Measurements from ENCODE around the gene GRM3.

GRM3 gene

GRCh38 chr7:86786376-86786775 lies 142.7 kb downstream of the GRM3 start:
- no peak for DNase-seq (ENCODE audit: low spot score)

DNA sequence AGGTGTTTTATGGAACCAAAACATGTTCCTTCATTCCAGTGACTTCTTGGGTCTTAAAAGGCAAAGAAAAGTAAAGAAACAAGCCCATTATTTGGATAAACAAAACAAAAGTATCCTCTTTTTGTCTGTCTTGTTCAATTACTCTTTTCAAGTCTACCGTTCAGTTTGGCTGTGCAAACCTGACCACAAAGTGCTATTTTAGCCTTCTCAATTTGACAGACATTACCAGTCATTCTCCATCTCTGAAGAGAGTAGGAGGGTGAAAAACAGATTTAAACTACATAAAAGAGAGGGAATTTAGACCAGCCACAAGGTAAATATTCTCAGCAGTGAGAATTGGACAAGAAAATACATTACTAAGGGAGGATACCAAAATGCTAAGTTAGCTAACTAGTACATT lies 145.2 kb downstream of the GRM3 start:
- no peak for DNase-seq (ENCODE audit: low spot score)

DNA sequence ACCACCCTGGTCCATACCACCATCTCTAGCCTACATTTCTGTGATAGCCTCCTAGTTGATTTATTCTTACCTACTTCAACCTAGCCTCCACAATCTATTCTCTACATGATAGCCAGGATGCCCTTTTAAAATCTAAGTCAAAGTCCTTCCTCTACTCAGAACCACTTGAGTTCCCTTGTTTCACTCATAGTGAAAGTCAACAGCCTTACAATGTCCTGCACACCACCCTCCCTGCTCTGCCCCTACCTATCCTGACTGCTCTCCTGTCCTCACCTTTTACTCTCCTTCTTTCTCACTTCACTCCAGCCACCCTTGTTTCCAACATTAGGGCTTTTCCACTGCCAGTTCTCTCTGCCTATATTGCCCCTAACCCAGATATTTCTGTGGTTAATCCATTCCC lies 146.7 kb downstream of the GRM3 start:
- DNase-seq (ENCODE audit: low spot score): no peak

DNA sequence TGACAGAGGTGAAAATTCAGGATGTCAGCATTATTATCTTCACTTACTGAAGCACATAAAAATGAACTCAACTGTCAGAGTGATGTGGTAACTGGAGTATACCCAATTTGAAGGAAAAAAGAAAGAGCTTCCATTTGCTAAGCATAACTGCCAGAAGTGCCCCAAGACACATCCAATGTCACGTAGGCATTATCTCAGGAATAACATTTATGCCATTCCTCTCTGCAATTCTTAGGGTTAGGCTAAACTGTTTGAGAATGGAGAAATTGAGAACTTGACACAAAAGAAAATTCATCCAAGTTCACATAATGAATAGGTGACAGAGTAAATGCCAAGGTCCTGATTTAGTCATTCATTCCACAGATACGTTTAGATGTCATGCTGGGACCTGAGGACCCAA lies 148.6 kb downstream of the GRM3 start:
- DNase-seq (ENCODE audit: low spot score): no peak

- DNase-seq (ENCODE audit: low spot score): no peak
Observed at GRCh38 chr7:86793136-86793535, 149.4 kb downstream of the GRM3 start.

DNA sequence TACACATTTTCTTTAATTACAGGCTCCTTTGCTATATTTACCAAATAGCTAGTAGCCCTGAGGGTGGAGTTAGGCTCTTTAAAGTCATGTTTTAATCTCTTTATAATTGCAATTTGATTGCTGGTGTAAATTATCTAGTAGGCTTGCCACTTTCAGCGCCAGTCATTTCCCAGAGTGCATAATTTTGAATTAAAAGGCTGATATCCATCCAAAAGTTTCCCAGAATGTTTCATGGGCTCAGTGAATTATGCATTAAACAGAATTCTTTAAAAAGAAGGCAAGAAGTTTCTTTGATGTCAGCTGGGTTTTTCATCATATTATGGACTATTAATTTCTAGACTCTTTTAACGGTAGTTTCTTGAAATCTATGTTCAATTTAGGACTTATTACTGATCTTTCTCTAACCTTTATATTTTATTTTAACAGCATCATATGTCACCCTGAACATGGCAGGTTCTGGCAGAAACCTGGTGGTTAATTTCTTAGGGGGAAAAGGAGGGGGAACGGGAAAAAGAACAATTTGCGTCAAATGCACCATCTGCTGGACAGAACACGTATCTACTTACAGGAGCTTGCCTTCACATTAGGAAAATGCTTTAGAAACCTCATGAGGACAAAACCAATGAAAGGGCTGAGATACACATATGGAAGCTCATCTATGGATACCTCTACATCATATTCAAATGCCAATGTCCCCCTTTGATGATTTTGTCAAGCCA lies 171.1 kb downstream of the GRM3 start:
- no peak for DNase-seq (ENCODE audit: low spot score)

- DNase-seq (ENCODE audit: low spot score): no peak
Observed at GRCh38 chr7:86815556-86815955, 171.8 kb downstream of the GRM3 start.

GRCh38 chr7:86818903-86819302 lies 175.2 kb downstream of the GRM3 start:
- DNase-seq (ENCODE audit: low spot score): no peak

- DNase-seq (ENCODE audit: low spot score): no peak
Observed at GRCh38 chr7:86823769-86824168, 180.1 kb downstream of the GRM3 start.

DNA sequence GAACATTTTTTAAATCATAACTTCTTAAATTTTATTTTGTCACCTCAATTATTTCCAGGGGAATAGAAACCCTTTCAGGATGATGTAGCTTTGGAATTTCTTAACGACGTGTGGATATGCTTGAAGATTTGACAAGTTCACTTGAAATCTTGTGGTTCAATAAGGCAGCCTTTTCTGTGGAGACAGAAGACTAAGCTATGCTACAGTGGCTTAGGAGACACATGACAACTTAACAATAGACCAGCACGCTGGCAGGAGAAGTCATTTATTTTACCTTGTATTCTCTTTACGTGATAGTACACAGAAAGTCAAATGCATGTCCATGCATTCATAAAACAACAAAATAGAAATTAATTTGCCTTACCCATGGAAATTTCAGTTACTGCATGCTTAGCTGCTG lies 181.6 kb downstream of the GRM3 start:
- DNase-seq (ENCODE audit: low spot score): no peak

DNA sequence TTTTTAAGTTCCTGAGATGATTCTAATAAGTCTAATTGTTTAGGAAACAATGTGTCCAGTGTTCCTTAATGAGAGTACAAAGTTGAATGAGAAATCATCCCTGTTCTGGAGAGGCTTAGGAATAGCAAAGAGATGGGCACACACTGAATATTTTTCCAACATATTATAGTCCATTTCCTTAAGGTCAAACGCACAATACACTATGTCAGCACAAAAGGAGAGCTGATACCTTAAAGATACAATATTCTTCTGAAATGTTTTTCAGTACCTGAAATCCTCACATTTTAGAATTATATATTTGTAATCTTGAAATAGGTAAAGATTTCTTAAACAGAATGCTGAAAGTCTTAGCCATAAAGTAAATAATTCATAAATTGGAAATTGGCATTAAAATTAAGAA lies 183.2 kb downstream of the GRM3 start:
- DNase-seq (ENCODE audit: low spot score): no peak

- DNase-seq (ENCODE audit: low spot score): no peak
Observed at GRCh38 chr7:86833360-86833759, 189.7 kb downstream of the GRM3 start.

DNA sequence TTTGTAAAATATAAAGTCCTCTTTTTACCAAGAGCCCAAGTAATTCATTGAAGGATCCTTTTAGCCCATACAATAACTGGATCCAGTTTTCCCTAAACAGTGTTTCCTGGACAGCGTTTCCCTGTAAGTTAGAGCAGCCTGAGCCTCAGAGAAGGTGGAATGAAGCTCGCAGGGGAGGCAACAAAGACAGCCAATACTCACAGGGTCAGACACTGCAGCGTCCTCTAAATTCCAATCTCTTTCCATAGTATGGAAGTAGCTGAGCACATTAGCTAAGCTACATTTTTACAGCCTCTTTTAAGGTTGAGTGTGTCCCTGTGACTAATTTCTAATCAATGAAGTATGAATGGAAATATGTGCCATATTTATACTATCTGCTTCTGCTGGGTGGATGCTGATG lies 193.5 kb downstream of the GRM3 start:
- DNase-seq (ENCODE audit: low spot score): no peak

GRCh38 chr7:86844608-86845007 lies 200.9 kb downstream of the GRM3 start:
- DNase-seq (ENCODE audit: low spot score): no peak

- no peak for DNase-seq (ENCODE audit: low spot score)
Observed at GRCh38 chr7:86846494-86847190, 202.9 kb downstream of the GRM3 start.

DNA sequence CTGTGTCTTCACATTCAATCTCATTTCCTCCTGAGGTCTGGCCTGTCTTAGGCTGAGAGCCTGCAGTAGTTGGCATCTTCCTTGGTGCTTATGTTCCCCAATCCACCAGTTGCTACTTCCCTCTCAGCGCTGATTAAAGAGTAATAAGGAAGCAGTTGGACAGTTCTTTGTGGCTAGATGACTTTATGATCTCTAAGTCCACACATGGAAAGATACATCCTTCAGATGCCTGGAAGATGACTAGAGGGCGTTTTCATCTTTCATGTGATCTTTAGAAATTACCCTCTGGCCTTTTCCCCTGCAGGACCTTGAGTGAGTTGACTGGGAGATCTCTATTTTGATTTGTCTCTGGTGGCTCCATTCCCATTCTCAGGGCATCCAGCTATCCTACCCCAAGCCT lies 204.5 kb downstream of the GRM3 start:
- DNase-seq (ENCODE audit: low spot score): no peak

- DNase-seq (ENCODE audit: low spot score): no peak
Observed at GRCh38 chr7:86851566-86851965, 207.9 kb downstream of the GRM3 start.

DNA sequence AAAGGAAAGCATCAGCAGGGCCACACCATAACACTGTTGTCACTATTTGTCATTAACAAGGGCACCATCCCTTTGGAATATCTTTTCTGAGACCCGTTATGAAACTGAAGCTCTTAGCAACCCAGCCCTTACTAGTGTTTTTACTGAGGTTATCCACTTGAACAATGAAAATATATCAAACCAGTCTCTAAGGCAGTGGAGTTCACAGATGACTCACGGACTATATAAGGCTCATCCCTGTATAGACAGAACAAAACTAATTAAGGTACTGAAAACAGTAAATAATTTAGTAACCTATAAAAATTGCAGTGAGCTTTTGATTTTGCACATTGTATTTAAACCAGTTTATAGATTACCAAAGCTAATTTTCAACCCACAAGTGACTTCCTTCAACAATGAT lies 219.7 kb downstream of the GRM3 start:
- no peak for DNase-seq (ENCODE audit: low spot score)

DNA sequence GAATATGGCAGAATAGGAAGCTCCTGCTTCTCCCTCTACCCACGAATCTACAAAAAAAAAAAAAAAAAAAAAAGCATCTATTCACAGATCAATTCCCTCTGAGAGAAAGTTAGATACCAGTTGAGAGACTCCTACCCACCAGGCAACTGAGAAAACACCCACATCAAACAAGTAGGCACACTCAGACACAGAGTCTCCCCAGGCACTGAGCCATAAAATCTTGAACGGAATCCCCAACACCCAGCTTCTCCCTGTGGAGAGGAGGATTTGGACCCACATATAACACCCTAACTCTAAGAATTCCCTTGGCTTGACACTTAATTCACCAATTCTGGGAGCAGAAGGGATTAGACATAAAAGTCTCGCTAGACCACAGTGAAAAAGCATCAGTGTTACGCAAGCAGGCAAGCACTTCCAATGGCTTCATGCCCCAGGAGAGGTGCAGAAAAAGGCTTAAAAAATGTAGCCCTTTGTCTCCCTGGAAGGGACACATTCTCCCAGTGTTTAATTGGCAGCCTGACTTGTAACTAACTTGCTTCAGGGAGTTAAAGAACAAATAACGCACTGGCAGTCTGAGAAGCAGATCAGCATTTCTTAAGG lies 223.6 kb downstream of the GRM3 start:
- no peak for DNase-seq (ENCODE audit: low spot score)

GRCh38 chr7:86876146-86876545 lies 232.4 kb downstream of the GRM3 start:
- no peak for DNase-seq (ENCODE audit: low spot score)

DNA sequence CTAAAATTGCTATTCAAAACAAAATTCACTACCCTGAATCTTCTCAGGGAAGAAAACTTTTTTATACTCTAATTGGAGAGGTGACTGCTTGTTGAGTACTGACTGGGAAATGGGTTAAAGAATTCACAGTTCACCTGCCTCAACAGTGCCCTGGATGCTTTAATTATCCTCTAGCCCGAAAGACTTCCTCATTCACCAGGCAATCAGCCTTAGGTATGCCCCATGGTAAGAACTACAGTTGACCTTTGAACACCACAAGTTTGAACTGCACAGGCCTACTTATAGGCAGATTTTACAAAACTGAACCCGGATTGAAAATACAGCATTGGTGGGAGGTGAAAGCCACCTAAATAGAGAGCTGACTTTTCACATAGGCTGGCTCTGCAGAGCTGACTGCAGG lies 240.4 kb downstream of the GRM3 start:
- DNase-seq (ENCODE audit: low spot score): no peak

- DNase-seq (ENCODE audit: low spot score): no peak
Observed at GRCh38 chr7:86889501-86889900, 245.8 kb downstream of the GRM3 start.

DNA sequence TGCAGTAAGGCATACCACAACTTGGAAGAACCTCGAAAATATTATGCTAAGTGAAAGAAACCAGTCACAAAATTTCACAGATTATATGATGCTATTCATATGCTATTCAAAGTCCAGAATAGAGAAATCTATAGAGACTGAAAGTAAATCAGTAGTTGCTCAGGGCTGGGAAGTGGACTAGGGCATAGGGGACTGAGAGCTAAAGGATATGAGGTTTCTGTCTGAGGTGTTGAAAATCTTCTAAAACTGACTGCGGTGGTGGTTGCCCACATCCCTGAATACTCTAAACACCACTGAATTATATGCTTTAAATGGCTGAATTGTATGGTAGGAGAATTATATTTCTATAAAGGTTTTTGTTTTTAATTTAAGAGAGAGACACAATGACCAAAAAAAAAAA lies 254.5 kb downstream of the GRM3 start:
- no peak for DNase-seq (ENCODE audit: low spot score)

DNA sequence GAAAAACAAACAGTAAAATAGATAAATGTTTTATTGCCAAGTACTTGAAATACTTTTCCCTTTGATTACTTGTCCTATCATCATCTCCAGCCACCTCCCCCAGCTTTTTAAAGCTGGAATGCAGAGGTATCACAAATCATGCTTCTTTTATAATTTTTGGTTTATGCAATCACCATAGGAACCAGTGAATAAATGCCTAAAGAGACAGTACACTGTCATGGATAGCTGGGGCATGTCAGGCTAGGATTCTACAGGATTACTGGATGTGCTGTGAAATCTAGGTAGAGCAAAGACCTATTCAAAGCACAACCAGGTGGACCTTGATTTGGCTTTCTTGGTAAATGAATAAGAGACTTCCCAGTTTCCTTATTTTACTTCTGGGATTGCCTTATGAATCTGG lies 257.2 kb downstream of the GRM3 start:
- no peak for DNase-seq (ENCODE audit: low spot score)

Data from AG08395 (cell line).